Left renal cortex interstitium (tissue), 4 donors: ENCODE measurements around the gene PHTF1. TPM values are rescaled to one million over a fixed set of nuclear protein-coding genes. Genes with fewer than 3 reads are reported as not detected.

Experiments
- DNase-seq, 4 donors: peaks; one replicate each; pipeline ENCODE4 v3.0.0-alpha.2; 2013; ENCODE audit warnings: low read depth in 4 of 4, low spot score in 2 of 4, missing footprints in 1 of 4
- polyA plus RNA-seq, 4 donors: library from polyadenylated mRNA; unstranded; fragments of 120-200 nt; gene quantifications; one replicate each; pipeline ENCODE4 v1.2.1, GENCODE V29; 2013; ENCODE audit not compliant: insufficient read length in 4 of 4

PHTF1 gene
- polyA plus RNA-seq, result 10 to 100 TPM; 22.2 to 28.2 (median 24.0) TPM

DNA sequence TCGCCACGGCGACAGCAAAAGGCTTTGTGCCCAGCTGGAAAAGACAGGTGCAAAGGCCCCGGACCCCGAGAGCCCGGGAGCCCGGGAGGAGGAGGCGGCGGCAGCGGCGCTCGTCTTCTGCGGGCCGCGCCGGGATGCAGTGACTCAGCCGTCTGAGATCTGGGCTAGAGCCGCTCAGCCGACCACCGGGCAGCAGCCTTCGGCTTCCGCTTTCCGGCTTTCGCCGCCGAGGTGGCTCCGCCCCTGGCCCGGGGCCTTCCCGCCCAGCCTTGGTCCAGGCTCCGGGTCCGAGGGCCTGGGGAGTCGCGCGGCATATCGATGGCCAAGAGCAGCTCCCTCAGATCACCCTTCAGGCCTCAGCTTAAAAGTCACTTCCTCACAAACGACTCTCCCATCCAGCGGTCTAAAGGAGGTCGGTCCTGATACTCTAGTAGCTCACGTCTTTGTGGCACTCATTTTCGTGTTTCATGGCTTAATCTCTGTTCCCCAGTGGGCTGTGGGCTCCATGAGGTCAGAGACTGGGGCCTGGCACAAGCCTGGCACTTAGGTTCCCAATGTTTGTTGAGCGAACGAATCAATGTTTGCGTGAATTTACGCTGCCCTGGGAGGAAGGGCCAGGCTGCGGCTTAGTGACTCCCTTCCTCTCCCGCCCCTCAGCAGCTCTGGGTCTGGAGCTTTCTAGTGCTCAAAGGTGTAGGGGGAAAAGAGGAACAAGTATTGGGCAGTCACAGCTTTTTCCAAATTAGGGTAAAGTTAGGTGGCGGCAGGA lies at the start of gene PHTF1:
PHTF1 (minus strand) TSS at position 154 of the 769 bp plus-strand sequence. CDS start 783 bp downstream, outside the sequence.
- peak; percentile 42 to 75 (median 58) for DNase-seq

DNA sequence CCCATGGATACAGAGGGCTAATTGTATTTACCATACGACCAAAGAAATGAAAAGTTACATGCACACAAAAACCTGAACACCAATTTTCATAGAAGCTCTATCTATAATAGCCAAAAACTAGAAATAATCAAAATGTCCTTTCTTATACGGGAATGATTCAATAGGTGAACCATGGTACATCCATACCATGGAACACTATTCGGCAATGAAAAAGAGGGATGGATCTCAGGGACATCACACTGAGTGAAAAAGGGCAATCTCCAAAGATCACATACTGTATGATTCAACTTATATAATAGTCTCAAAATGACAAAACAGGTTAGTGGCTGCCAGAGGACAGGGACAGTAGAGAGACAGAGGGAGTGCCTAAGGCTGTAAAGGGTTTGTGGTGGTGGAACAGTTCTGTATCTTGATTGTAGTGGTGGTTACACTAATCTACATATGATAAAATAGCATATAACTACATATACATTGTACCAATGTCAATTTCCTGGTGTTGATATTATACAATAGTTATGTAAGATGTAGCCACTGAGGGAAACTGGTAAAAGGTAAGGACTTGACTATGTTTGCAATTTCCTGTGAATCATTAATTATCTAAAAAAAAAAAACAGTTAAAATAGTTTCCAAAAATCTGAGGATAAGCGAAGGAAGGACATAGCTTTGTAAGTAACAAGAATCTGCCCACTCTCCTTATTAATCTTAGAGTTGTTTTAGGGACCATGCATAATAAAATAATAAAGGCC lies 49.3 kb upstream of the PHTF1 start:
- DNase-seq, result no peak

DNA sequence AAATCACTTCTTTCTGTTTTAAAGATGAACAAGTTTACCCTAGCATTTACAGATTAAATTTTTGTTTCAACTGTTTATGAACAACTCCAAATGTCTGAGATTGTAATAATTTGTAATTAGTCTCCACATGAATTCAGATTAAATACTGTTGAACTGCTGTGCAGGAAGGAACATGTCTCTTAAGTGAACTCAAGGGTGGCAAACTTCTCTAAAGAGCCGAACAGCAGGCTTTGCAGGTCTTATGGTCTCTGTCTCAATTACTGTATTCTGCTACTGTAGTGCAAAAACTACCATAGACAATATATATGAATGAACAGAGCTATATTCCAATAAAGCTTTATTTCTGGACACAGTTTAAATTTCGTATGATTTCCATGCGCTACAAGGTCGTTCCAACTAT lies 46.4 kb upstream of the PHTF1 start:
- DNase-seq, result no peak

DNA sequence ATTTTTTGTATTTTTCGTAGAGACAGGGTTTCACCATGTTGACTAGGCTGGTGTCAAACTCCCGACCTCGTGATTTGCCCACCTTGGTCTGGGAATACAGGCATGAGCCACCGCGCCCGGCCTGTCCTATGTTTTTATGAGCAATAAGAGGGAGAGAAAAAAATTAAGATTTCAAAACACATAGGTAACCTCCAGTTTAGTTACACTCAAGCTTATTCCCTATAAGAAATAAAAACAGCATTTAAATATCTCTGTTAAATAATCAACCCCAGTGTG lies 45.9 kb upstream of the PHTF1 start:
- DNase-seq, result no peak

DNA sequence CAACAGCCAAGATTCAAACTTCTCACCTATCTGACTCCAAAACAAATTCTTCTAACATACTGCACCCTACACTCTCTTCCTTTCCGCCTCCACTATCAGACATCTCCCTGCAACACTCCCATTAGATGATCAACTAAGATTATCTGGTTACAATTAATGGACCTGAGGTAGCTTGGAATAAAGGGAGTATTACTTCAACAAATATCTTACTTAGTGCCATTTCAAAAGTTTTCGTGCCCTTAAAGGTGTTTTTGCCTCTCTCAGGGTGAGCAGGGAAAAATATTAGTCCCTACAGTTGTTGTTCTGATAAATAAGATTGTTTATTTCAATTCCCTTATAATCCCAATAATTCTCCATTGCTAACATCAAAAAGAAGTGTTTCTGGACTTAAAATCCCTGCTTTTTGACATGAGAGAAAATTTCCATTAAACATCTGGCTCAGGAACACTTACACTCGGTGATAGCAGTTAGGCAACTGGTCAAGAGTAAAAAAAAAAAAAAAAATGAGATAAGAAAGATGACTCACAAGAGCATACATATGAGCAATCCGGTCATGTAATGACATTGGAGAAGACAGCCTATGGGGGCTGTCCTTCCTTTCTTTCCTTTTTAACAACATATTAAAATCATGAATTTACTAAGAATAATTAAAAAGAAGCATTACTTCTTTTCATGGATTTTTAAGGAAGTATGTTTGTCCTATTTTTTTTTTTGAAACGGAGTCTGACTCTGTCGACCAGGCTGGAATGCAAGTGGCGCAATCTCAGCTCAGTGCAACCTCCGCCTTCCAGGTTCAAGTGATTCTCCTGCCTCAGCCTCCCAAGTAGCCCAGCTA lies 45.4 kb upstream of the PHTF1 start:
- DNase-seq, result no peak

DNA sequence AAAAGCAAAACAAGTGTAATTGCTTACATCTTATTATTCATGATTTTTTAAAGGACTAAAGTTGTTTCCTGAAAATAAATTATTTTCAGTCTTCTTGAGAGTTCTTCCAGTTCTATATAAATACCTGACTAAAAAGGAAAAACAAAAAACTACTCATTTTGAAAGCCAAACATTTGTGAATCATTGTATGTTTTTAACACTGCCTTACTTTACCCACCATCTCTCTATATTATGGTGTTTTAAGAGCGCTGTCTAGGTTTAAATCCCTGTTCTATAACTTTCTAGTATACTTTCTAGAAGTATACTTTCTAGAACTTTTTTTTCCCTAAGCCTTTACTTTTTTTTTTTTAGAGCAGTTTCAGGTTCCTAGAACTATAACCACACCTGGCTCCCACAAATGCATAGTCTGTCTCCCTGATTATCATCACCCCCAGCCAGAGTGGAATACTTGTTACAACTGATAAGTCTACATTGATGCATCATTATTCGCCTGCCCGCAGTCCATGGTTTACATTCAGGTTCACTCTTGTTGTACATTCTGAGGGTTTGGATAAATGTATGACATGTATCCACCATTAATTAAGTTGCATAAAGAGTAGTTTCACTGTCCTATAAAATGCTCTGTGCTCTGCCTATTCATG lies 43.2 kb upstream of the PHTF1 start:
- DNase-seq, result no peak

DNA sequence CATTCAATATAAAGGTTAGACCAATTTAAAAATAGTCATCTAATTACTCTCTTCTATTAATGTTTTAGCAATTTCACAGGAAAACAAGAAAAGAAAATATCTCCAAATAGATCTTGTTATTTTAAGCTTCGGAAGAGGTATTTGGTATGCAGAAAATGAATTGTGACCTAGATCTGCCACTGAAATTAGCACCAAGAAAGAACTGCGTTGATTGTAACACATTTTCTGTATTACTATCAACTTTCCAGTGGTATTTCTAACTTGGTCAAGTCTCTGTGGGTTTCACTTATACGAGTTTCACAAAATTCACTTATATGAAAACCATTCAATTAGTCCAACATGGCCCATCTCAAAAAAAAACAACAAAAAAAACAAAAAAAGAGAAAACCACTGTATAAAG lies 41.2 kb upstream of the PHTF1 start:
- DNase-seq, result no peak

DNA sequence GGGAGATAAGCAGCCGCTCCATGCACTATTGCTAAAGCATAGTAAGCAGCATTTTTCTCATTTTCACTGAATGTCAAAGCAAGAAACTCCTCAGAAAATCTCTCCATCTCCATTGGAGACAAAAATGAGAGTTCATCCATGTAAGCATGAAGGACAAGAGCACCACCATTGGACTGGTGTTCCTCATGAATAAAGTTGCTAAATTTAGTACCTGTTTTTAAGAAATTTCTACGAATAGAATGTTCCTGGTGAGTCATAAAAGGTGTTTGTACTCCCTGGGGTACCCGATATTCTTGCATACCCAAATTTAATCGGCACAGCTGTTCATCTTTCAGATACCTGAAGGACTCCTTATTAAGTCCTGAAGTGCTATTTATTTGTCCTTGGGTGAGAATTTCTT lies 38.2 kb upstream of the PHTF1 start:
- DNase-seq, result no peak

DNA sequence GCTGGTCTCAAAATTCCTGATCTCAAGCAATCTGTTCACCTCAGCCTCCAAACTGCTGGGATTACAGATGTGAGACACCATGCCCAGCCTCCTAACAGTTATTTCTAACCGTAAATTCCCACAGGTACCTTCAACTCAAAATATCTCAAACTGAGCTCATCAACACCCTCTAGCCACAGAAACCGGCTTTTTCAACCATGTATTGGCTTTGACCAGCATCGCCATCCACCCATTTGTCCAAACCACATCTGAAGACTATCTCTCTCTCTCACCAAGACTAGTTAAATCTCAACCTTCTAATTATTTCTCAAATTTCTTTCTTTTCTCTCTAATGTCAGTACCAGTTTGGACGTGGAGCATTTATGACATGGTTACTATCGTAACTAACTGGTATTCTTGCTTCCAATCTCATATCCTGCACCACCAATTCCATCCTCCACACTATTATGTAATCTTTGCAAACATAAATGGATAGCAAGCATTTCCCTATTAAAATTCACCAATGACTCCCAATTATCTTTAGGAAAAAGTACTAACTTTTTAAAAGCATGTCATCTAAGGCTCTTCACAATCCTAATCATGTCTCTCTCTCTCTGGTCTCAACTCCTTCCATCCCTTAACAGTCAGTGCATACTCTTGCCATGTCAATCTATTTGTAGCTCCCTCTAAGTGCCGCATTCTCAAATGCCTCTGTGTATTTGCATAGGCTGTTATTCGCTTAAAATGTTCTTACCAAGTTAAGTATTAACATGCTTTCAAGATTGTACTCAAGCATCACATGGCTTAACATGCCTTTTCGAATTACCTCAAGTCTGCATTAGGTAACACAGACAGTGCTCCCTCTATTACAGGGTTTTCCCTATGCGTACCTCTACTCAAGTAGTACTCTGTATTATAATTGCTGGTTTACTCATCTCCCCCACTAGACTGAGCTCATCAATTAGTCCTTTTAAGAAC lies 34.9 kb upstream of the PHTF1 start:
- peak in 1 of 4 donors; percentile 15 for DNase-seq

DNA sequence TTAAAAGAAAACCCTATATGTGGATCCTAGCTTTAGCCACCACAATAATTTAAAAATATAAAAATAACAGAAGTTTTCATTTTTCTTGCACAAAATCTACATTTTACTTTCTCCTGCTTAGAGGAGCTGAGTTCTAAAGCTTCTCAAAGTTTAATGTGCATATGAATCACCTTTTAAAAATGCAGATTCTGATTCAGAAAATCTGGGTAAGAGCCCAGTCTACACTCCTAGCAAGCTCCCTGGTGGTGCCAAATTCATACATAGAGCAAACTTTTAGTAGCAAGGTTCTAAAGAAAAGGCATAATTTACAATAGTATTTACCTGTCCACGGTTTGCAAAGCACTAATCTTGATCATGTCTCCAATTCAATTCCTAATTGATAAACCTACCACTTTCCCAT lies 33.7 kb upstream of the PHTF1 start:
- no peak for DNase-seq

DNA sequence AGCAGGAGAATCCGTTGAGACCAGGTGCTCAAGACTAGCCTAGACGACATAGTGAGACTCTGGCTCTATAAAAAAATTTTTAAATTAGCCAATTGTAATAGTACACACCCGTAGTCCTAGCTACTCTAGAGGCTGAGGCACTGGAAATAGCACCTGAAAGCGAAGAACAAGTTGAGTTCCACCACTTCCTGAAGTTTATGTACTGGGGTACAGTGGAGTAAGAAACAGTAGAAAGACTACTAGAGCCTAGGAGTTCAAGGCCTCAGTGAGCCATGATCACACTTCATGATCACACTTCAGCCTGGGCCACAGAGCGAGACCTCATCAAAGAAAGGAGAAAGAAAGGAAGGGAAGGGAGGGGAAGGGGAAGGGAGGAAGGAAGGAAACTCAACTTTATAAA lies 33.2 kb upstream of the PHTF1 start:
- no peak for DNase-seq

DNA sequence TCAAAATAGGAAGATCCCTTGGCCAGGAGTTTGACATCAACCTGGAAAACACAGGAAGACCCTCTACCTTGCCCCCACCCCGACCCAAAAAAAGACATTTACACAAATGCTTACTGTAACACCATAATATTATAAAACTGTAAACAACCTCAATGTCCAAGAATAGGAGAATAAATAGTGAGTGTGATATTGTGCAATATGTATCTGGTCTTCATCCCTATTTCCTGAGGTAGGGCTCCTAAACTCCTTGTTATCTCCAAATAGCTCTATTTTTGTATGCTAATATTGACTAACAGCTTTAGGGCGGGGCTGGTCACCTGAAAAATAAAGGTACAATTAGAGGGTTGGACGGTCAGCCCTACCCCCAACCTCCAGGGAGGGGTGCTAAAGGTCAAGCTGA lies 29.5 kb upstream of the PHTF1 start:
- no peak for DNase-seq

DNA sequence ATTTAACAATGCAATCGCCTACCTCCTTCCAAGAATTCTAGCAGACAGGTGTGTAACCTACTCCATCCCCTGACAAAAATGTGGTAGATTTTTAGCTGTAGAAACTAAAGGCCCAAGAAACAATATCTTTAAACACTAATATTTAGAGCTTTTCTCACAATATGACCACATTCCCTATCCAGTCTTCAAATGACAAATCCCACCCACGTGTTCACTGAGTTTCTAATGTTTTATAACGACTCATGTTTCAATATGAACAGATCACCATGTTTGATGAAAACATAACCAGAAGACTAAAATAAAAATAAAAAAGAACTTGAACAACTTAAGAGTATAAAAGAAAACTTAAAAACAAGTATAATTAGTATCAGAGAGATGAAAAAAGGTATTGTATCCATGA lies 28.4 kb upstream of the PHTF1 start:
- no peak for DNase-seq

DNA sequence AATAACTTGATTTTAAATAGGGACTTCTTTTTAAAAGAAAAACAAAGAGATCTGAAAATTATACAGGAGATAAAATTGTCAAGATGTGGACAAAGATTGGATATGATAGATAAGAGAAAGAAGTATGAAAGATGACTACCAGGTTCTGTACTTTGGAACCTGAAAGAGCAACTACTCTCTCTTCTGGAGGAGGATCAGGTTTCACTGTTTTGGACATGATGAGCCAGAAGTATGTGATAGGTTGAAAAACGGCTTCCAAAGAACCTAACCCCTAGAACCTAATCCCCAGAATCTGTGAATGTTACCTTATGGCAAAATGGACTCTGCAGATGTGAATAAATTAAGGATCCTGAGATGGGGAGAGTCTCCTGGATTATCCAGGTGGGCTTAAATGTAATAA lies 26.8 kb upstream of the PHTF1 start:
- DNase-seq, result no peak

DNA sequence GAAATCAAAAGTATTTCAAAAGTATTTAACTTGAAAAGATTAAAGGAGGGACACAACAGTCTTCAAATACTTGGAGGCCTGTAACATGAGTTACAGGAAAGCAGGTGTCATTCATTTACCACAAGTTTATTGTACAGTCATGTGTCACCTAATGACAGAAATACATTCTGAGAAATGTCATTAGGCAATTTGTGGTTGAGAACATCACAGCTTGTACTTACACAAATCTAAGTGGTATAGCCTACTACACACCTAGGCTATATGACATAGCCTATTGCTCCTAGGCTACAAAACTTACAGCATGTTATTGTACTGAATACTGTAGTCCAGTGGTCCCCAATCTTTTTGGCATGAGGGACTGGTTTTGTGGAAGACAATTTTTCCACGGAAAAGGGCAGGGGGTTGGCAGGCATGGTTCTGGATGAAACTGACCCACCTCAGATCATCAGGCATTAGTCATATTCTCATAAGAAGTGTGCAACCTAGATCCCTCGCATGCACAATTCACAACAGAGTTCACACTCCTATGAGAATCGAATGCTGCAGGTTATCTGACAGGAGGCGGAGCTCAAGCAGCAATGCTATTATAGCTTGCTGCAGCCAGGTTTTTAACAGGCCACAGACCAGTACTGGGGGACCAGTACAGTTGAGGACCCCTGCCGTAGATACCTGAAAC lies 25.0 kb upstream of the PHTF1 start:
- no peak for DNase-seq

DNA sequence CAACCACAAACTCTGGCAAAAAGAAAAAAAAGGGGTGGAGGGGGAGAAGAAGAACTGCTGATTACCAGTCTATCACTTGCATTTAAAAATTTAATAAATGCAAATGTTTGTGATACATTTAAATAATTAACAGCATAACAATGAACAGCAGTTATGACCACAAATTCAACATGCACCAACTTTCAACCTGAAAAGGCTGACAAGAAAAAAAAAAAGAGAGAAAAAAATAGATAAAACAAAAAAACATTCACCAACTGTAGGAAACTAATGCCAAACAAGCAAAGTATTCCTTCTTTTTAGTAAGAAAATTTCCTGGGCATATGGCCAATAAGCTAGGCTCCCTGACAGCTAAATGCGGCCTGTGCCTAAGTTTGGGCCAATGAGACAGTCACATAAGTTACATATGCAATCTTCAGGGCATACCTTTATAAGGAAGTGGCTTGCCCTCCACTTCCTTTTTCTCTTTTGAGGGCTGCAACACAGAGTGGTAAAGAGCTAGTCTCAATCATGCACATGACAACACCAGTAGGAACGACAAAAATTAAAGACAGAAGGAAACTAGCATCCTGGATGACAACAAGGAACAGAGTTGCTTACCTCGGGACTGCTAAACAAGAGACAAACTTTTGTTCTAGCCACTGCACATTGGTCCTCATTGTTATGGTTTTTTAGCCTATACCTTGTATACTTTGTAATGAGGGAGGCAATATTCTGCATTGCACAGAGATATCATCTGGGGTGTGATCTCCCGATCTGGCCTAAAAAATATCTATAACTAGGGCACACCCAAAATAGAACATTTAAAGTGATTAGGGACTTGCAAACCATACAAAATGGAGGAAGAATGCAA lies 24.2 kb upstream of the PHTF1 start:
- DNase-seq, result no peak

DNA sequence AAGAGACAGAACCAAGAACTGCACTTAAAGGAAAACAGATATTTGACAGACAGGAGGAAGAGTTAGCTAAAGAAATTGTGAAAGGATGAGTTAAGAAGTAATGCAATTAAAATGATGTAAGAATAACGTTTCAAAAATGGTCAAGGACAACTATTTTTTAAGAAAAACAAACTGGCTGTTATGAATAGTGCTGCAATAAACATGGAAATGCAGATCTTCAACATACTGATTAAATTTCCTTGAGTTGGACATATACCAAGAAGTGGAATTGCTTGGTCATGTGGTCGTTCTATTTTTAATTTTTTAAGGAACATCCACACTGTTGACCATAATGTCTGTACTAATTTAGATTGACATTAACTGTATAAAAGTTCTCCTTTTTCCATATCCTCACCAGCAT lies 23.1 kb upstream of the PHTF1 start:
- no peak for DNase-seq

DNA sequence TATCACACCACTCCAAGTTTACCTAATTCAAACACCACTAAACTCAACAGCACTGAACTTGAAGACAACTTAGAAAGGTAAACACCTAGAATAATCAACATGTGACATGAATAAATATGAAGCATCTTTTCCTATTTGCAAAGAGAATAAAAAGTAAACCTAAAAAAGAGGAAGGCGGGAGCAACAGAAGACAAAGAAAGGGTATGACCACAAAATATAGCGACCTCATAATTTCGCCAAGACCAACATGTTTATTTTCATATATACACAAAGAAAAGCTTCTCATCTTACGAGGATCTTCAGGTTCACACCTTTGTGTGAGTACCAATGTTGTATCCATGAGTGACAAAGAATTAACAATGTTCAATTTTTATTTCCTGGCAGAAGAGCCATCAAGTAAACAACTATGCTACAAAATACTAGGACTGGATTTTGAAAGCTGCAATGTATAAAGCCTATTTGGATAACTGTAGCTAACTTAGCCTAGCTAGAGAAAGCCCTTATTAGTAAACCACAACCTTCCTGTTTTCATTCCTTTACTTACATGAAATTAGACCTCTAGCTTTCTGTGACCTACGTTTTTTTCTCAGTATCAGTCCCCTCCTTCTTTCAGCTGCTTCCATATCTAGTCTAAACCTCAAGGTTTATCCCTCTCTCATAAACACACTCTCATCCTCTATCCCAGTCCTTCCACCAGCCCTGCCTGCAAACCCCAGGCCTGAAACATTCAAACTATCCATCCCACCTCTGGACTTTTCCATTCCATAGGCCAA lies 21.3 kb upstream of the PHTF1 start:
- DNase-seq, result no peak
